GM18526 (cell line): ENCODE results near the gene TAC1.

Source experiments
- POLR2A ChIP-seq: IDR thresholded peaks from 3 replicates; pipeline ENCODE4 v1.6.1; 2011; ENCODE audit not compliant: insufficient read length; ENCODE audit errors: extremely low read depth

The TAC1 gene

DNA sequence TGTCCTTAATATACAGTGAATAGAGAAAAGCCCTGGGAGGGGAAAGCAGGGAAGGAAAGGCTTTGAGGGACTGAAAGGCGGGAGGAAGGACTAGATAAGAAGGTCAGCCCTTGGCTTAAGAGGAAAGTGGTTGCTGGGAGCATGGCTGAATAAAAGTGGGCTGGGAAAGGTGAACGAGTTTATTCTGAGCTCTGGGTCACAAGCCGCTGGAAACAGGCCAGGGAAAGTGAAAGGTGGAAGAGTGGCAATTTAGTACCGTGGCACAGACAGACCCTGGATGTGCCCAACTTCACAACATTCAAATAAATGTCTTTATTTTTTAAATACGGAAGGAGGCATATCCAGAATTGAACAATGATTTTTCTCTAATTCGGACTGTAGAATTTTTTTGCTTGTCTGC lies 39.7 kb downstream of the TAC1 start:
- no peak for TF ChIP-seq POLR2A

GRCh38 chr7:97772045-97772901 lies 40.4 kb downstream of the TAC1 start:
- no peak for TF ChIP-seq POLR2A
